ENCODE results near the gene SLC25A13.

Gene SLC25A13

DNA sequence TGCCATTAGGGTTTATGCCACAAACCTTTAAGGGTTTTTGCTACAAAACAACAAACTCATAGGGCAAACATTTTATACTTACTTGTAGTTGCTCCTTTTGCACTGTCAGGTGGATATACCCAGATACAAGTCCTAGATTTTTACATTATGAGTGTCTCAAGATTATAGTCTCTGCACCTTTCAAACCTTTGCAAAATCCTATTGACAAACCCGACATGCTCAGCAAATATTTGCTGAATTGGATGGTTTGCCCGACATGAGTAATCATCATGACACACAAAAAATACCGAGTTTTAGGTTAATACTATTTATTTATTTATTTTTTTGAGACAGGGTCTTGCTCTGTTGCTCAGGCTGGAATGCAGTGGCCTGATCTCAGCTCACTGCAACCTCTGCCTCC is 117.3 kb downstream of the SLC25A13 start:
- Histone ChIP-seq H3K27me3 (ENCODE audit: insufficient read depth, low read length) (no peaks in the 10 kb centered on the region), H3K14ac (ENCODE audit: low read length) (no peak overlapping the region), H3K36me3 (ENCODE audit: control insufficient read depth in 1 of 2, insufficient read depth in 2 of 2, low read length in 2 of 2) (peaks cover 0 to 2% of the 10 kb centered on the region in 2 experiments), H3K4ac (ENCODE audit: low read depth, low read length) (no peak overlapping the region), H2BK120ac (ENCODE audit: insufficient read depth, low read length, poor library complexity) (no peak overlapping the region), H3K4me1 (ENCODE audit: control insufficient read depth in 1 of 2, insufficient read depth in 2 of 2, low read length in 2 of 2) (no peaks in the 10 kb centered on the region), H3K23ac (ENCODE audit: low read length) (no peak overlapping the region), H4K91ac (ENCODE audit: low read depth, low read length) (no peak overlapping the region), H2AK5ac (ENCODE audit: low read length) (no peak overlapping the region), H3K79me1 (ENCODE audit: low read length) (no peaks in the 10 kb centered on the region), H3K9ac (ENCODE audit: low read length) (no peak overlapping the region), H3K18ac (ENCODE audit: low read length) (no peak overlapping the region), H3K9me3 (ENCODE audit: insufficient read depth, low read depth, low read length) (no peaks in the 10 kb centered on the region), H2BK5ac (ENCODE audit: low read depth, low read length, poor library complexity) (no peak overlapping the region), H3K79me2 (ENCODE audit: control insufficient read depth, insufficient read depth, low read length, poor library complexity) (no peaks in the 10 kb centered on the region), H4K8ac (ENCODE audit: low read depth, low read length) (no peak overlapping the region), H3K4me3 (ENCODE audit: low read depth, low read length) (no peak overlapping the region), H4K12ac (ENCODE audit: low read depth, low read length) (no peak overlapping the region), H2AFZ (ENCODE audit: insufficient read depth, low read length, poor library complexity) (no peak overlapping the region), H2BK12ac (ENCODE audit: low read length) (no peak overlapping the region), H3K27ac (ENCODE audit: low read depth, low read length) (no peak overlapping the region), H3K4me2 (ENCODE audit: low read length) (no peak overlapping the region)
- WGBS (ENCODE audit: extremely low coverage, insufficient coverage, insufficient read length) = no CpG with 5 or more reads among the region's 3 CpGs
- DNase-seq = no peak

- H4K12ac ChIP-seq (ENCODE audit: low read depth, low read length) = no peak overlapping the region
- no peak overlapping the region for H2AFZ ChIP-seq (ENCODE audit: insufficient read depth, low read length, poor library complexity)
- H3K14ac ChIP-seq (ENCODE audit: low read length) = no peak overlapping the region
- no peak overlapping the region for H2BK12ac ChIP-seq (ENCODE audit: low read length)
- no peak overlapping the region for H3K9ac ChIP-seq (ENCODE audit: low read length)
- H3K4me3 ChIP-seq (ENCODE audit: low read depth, low read length) = no peak overlapping the region
- H3K4ac ChIP-seq (ENCODE audit: low read depth, low read length) = no peak overlapping the region
- no peak overlapping the region for H4K91ac ChIP-seq (ENCODE audit: low read depth, low read length)
- no peaks in the 10 kb centered on the region for H3K79me2 ChIP-seq (ENCODE audit: control insufficient read depth, insufficient read depth, low read length, poor library complexity)
- no peak overlapping the region for H2BK120ac ChIP-seq (ENCODE audit: insufficient read depth, low read length, poor library complexity)
- H3K79me1 ChIP-seq (ENCODE audit: low read length) = no peaks in the 10 kb centered on the region
- H3K4me2 ChIP-seq (ENCODE audit: low read length) = no peak overlapping the region
- no peaks in the 10 kb centered on the region for H3K4me1 ChIP-seq (ENCODE audit: control insufficient read depth in 1 of 2, insufficient read depth in 2 of 2, low read length in 2 of 2)
- no peak overlapping the region for H2BK5ac ChIP-seq (ENCODE audit: low read depth, low read length, poor library complexity)
- H3K27ac ChIP-seq (ENCODE audit: low read depth, low read length) = no peak overlapping the region
- no CpG with 5 or more reads among the region's 3 CpGs for WGBS (ENCODE audit: extremely low coverage, insufficient coverage, insufficient read length)
- H4K8ac ChIP-seq (ENCODE audit: low read depth, low read length) = no peak overlapping the region
- peaks cover 0 to 2% of the 10 kb centered on the region in 2 experiments for H3K36me3 ChIP-seq (ENCODE audit: control insufficient read depth in 1 of 2, insufficient read depth in 2 of 2, low read length in 2 of 2)
- no peaks in the 10 kb centered on the region for H3K9me3 ChIP-seq (ENCODE audit: insufficient read depth, low read depth, low read length)
- no peak overlapping the region for H3K23ac ChIP-seq (ENCODE audit: low read length)
- no peak for DNase-seq
- no peak overlapping the region for H3K18ac ChIP-seq (ENCODE audit: low read length)
- H3K27me3 ChIP-seq (ENCODE audit: insufficient read depth, low read length) = no peaks in the 10 kb centered on the region
- no peak overlapping the region for H2AK5ac ChIP-seq (ENCODE audit: low read length)
Measured at GRCh38 chr7:96203786-96204185, 118.1 kb downstream of the SLC25A13 start.

- no peak overlapping the region for H4K91ac ChIP-seq (ENCODE audit: low read depth, low read length)
- H3K4me3 ChIP-seq (ENCODE audit: low read depth, low read length) = no peak overlapping the region
- H4K12ac ChIP-seq (ENCODE audit: low read depth, low read length) = no peak overlapping the region
- no peak overlapping the region for H3K9ac ChIP-seq (ENCODE audit: low read length)
- no peak overlapping the region for H4K8ac ChIP-seq (ENCODE audit: low read depth, low read length)
- no peak overlapping the region for H2BK120ac ChIP-seq (ENCODE audit: insufficient read depth, low read length, poor library complexity)
- H2BK12ac ChIP-seq (ENCODE audit: low read length) = no peak overlapping the region
- no peaks in the 10 kb centered on the region for H3K36me3 ChIP-seq (ENCODE audit: control insufficient read depth in 1 of 2, insufficient read depth in 2 of 2, low read length in 2 of 2)
- H3K4ac ChIP-seq (ENCODE audit: low read depth, low read length) = no peak overlapping the region
- no peak for DNase-seq
- no peak overlapping the region for H3K23ac ChIP-seq (ENCODE audit: low read length)
- no peak overlapping the region for H3K18ac ChIP-seq (ENCODE audit: low read length)
- H3K27me3 ChIP-seq (ENCODE audit: insufficient read depth, low read length) = no peaks in the 10 kb centered on the region
- no peak overlapping the region for H2AK5ac ChIP-seq (ENCODE audit: low read length)
- no peak overlapping the region for H3K4me2 ChIP-seq (ENCODE audit: low read length)
- no peaks in the 10 kb centered on the region for H3K79me2 ChIP-seq (ENCODE audit: control insufficient read depth, insufficient read depth, low read length, poor library complexity)
- no peak overlapping the region for H2BK5ac ChIP-seq (ENCODE audit: low read depth, low read length, poor library complexity)
- H3K79me1 ChIP-seq (ENCODE audit: low read length) = peaks cover 2% of the 10 kb centered on the region
- no CpG with 5 or more reads among the region's 2 CpGs for WGBS (ENCODE audit: extremely low coverage, insufficient coverage, insufficient read length)
- no peaks in the 10 kb centered on the region for H3K9me3 ChIP-seq (ENCODE audit: insufficient read depth, low read depth, low read length)
- no peak overlapping the region for H3K14ac ChIP-seq (ENCODE audit: low read length)
- H2AFZ ChIP-seq (ENCODE audit: insufficient read depth, low read length, poor library complexity) = no peak overlapping the region
- no peak overlapping the region for H3K27ac ChIP-seq (ENCODE audit: low read depth, low read length)
- H3K4me1 ChIP-seq (ENCODE audit: control insufficient read depth in 1 of 2, insufficient read depth in 2 of 2, low read length in 2 of 2) = no peaks in the 10 kb centered on the region
Measured at GRCh38 chr7:96202102-96202501, 119.8 kb downstream of the SLC25A13 start.

GRCh38 chr7:96200740-96201139 is 121.2 kb downstream of the SLC25A13 start:
- no peak overlapping the region for H3K27ac ChIP-seq (ENCODE audit: low read depth, low read length)
- no peak overlapping the region for H3K18ac ChIP-seq (ENCODE audit: low read length)

More at GRCh38 chr7:96200740-96201139, 121.2 kb downstream of the SLC25A13 start:
- H3K9ac ChIP-seq (ENCODE audit: low read length) = peak overlapping the region; percentile 28
- no peak overlapping the region for H2BK12ac ChIP-seq (ENCODE audit: low read length)
- H3K4me2 ChIP-seq (ENCODE audit: low read length) = no peak overlapping the region
- H2BK120ac ChIP-seq (ENCODE audit: insufficient read depth, low read length, poor library complexity) = no peak overlapping the region
- H2AFZ ChIP-seq (ENCODE audit: insufficient read depth, low read length, poor library complexity) = no peak overlapping the region
- no peaks in the 10 kb centered on the region for H3K27me3 ChIP-seq (ENCODE audit: insufficient read depth, low read length)
- DNase-seq = no peak
- no peak overlapping the region for H3K23ac ChIP-seq (ENCODE audit: low read length)
- no peaks in the 10 kb centered on the region for H3K9me3 ChIP-seq (ENCODE audit: insufficient read depth, low read depth, low read length)
- WGBS (ENCODE audit: extremely low coverage, insufficient coverage, insufficient read length) = no CpG with 5 or more reads among the region's 1 CpG
- H3K4me3 ChIP-seq (ENCODE audit: low read depth, low read length) = no peak overlapping the region
- no peak overlapping the region for H2AK5ac ChIP-seq (ENCODE audit: low read length)
- H4K91ac ChIP-seq (ENCODE audit: low read depth, low read length) = no peak overlapping the region
- H3K36me3 ChIP-seq (ENCODE audit: control insufficient read depth in 1 of 2, insufficient read depth in 2 of 2, low read length in 2 of 2) = no peaks in the 10 kb centered on the region
- H3K14ac ChIP-seq (ENCODE audit: low read length) = no peak overlapping the region
- H2BK5ac ChIP-seq (ENCODE audit: low read depth, low read length, poor library complexity) = no peak overlapping the region
- no peak overlapping the region for H4K8ac ChIP-seq (ENCODE audit: low read depth, low read length)
- peaks cover 2% of the 10 kb centered on the region for H3K79me1 ChIP-seq (ENCODE audit: low read length)
- no peaks in the 10 kb centered on the region for H3K79me2 ChIP-seq (ENCODE audit: control insufficient read depth, insufficient read depth, low read length, poor library complexity)
- H3K4ac ChIP-seq (ENCODE audit: low read depth, low read length) = no peak overlapping the region
- H3K4me1 ChIP-seq (ENCODE audit: control insufficient read depth in 1 of 2, insufficient read depth in 2 of 2, low read length in 2 of 2) = peaks cover 0 to 2% of the 10 kb centered on the region in 2 experiments
- H4K12ac ChIP-seq (ENCODE audit: low read depth, low read length) = no peak overlapping the region
